AML-193 (cell line): Measurements from ENCODE around the gene ACVRL1.

Experiments
- DNase-seq, 2 experiments: peaks; one replicate each; lab custom pipeline; 2025; lab: John Stamatoyannopoulos, UW

The ACVRL1 gene

GRCh38 chr12:51917041-51917590, 9.8 kb downstream of the ACVRL1 start:
- DNase-seq: no peak

GRCh38 chr12:51917746-51918453, 10.6 kb downstream of the ACVRL1 start:
- no peak for DNase-seq

GRCh38 chr12:51920046-51920445, 12.7 kb downstream of the ACVRL1 start:
- DNase-seq: no peak

- no peak for DNase-seq
Observed at GRCh38 chr12:51921017-51921725, 13.9 kb downstream of the ACVRL1 start.

GRCh38 chr12:51922146-51922545, 14.8 kb downstream of the ACVRL1 start:
- DNase-seq: no peak

GRCh38 chr12:51922762-51923505, 15.6 kb downstream of the ACVRL1 start:
- no peak for DNase-seq

- DNase-seq: no peak
Observed at GRCh38 chr12:51923506-51924365, 16.4 kb downstream of the ACVRL1 start.

GRCh38 chr12:51924551-51925319, 17.4 kb downstream of the ACVRL1 start:
- no peak for DNase-seq

GRCh38 chr12:51925346-51926063, 18.2 kb downstream of the ACVRL1 start:
- DNase-seq: no peak

GRCh38 chr12:51926064-51926632, 18.8 kb downstream of the ACVRL1 start:
- DNase-seq: no peak

- peak in 1 of 2 experiments; percentile 48 for DNase-seq
Observed at GRCh38 chr12:51926718-51927117, 19.4 kb downstream of the ACVRL1 start.

GRCh38 chr12:51932218-51933076, 25.1 kb downstream of the ACVRL1 start:
- DNase-seq: no peak

- DNase-seq: no peak
Observed at GRCh38 chr12:51934080-51934479, 26.8 kb downstream of the ACVRL1 start.

GRCh38 chr12:51937926-51938325, 30.6 kb downstream of the ACVRL1 start:
- no peak for DNase-seq

GRCh38 chr12:51938726-51939125, 31.4 kb downstream of the ACVRL1 start:
- no peak for DNase-seq

- DNase-seq: no peak
Observed at GRCh38 chr12:51941011-51941581, 33.8 kb downstream of the ACVRL1 start.

GRCh38 chr12:51941604-51942003, 34.3 kb downstream of the ACVRL1 start:
- no peak for DNase-seq

- DNase-seq: no peak
Observed at GRCh38 chr12:51942056-51942455, 34.8 kb downstream of the ACVRL1 start.
